ENCODE results near the gene FANCD2OS.

GRCh38 chr3:10093678-10094077 is 14.4 kb downstream of the FANCD2OS start:
- TF ChIP-seq POLR2A (IDR thresholded peaks at IDR 0.05) = no peak
- TF ChIP-seq, protein P1, sequence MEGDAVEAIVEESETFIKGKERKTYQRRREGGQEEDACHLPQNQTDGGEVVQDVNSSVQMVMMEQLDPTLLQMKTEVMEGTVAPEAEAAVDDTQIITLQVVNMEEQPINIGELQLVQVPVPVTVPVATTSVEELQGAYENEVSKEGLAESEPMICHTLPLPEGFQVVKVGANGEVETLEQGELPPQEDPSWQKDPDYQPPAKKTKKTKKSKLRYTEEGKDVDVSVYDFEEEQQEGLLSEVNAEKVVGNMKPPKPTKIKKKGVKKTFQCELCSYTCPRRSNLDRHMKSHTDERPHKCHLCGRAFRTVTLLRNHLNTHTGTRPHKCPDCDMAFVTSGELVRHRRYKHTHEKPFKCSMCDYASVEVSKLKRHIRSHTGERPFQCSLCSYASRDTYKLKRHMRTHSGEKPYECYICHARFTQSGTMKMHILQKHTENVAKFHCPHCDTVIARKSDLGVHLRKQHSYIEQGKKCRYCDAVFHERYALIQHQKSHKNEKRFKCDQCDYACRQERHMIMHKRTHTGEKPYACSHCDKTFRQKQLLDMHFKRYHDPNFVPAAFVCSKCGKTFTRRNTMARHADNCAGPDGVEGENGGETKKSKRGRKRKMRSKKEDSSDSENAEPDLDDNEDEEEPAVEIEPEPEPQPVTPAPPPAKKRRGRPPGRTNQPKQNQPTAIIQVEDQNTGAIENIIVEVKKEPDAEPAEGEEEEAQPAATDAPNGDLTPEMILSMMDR (IDR thresholded peaks at IDR 0.05) = no peak

Data from right lobe of liver (tissue), 4 donors.